Sciatic nerve (tissue), 2 donors: ENCODE data around the gene TGM2. TPM values are rescaled to one million over a fixed set of nuclear protein-coding genes. Genes with fewer than 3 reads are reported as not detected.
"Not testable (repeated sequence)": the region's sequence is repeated elsewhere in the genome, so short reads cannot be mapped to it uniquely, and the experiment has no call there.

Experiments used
- ATAC-seq: fragments of 200-7000 bp; cut with Tn5 transposase; one replicate; pipeline ENCODE4 v1.9.1; 2020; ENCODE audit warnings: mild to moderate bottlenecking, moderate library complexity
- DNase-seq: peaks from one replicate; pipeline ENCODE4 v3.0.0-alpha.2; 2020; ENCODE audit warnings: low spot score
- intact Hi-C: fragments of 100-400 bp; cut with DNase I; formaldehyde crosslinking; loops from one replicate; pipeline ENCODE4 v1.14.2; 2022
- total RNA-seq: library from RNA; stranded (reverse); fragmentation: NEBNext Ultra II Directional; extraction: Animal tissue kit (Norgen Biotek cat#: 25700); gene quantifications from one replicate; pipeline ENCODE4 v1.2.1, GENCODE V29; 2021
- donor health status: DM: no; HTN: no; CAD: no.
- donor health status: DM: no; HTN: no; CAD: no.

The TGM2 gene
- total RNA-seq, 1 donor from 2014 or later: 70.3 TPM

- ATAC-seq (no peak), DNase-seq (no peak)
- intact Hi-C loops: no loop called here
Observed at GRCh38 chr20:38112261-38112929, 52.7 kb downstream of the TGM2 start.

- DNase-seq: no peak
- intact Hi-C loops: no loop called here
- no peak for ATAC-seq
Observed at GRCh38 chr20:38111366-38112232, 53.5 kb downstream of the TGM2 start.

- intact Hi-C loops: no loop called here
- DNase-seq: no peak
- no peak for ATAC-seq
Observed at GRCh38 chr20:38110525-38111178, 54.4 kb downstream of the TGM2 start.

GRCh38 chr20:38109591-38110524, 55.2 kb downstream of the TGM2 start:
- intact Hi-C loops: no loop called here
- ATAC-seq: peak; percentile 90
- peak; percentile 81 for DNase-seq

- DNase-seq (no peak), ATAC-seq (peak; percentile 80)
Observed at GRCh38 chr20:38108986-38109541, 56.0 kb downstream of the TGM2 start.

GRCh38 chr20:38108438-38108985, 56.6 kb downstream of the TGM2 start:
- intact Hi-C loops: no loop called here
- no peak for DNase-seq

More at GRCh38 chr20:38108986-38109541, 56.0 kb downstream of the TGM2 start:
- intact Hi-C loops: no loop called here

GRCh38 chr20:38107916-38108315, 57.2 kb downstream of the TGM2 start:
- intact Hi-C loops, ATAC-seq, DNase-seq: not testable (repeated sequence)

More at GRCh38 chr20:38108438-38108985, 56.6 kb downstream of the TGM2 start:
- peak; percentile 16 for ATAC-seq

- intact Hi-C loops, ATAC-seq, DNase-seq: not testable (repeated sequence)
Observed at GRCh38 chr20:38107386-38107785, 57.7 kb downstream of the TGM2 start.

GRCh38 chr20:38106461-38106860, 58.6 kb downstream of the TGM2 start:
- ATAC-seq: no peak
- DNase-seq: no peak
- intact Hi-C loops: no loop called here

- ATAC-seq: no peak
- intact Hi-C loops: no loop called here
- DNase-seq: no peak
Observed at GRCh38 chr20:38104285-38104684, 60.8 kb downstream of the TGM2 start.

- DNase-seq, ATAC-seq, intact Hi-C loops: not testable (repeated sequence)
Observed at GRCh38 chr20:38102206-38102605, 62.9 kb downstream of the TGM2 start.

GRCh38 chr20:38098952-38099351, 66.1 kb downstream of the TGM2 start:
- ATAC-seq (no peak), DNase-seq (no peak)
- intact Hi-C loops: no loop called here

GRCh38 chr20:38095017-38095686, 69.9 kb downstream of the TGM2 start:
- no peak for DNase-seq
- intact Hi-C loops: no loop called here
- ATAC-seq: peak; percentile 4

- ATAC-seq (peak; percentile 89), DNase-seq (no peak)
- intact Hi-C loops: no loop called here
Observed at GRCh38 chr20:38094373-38094891, 70.6 kb downstream of the TGM2 start.

- intact Hi-C loops: no loop called here
- ATAC-seq: no peak
Observed at GRCh38 chr20:38093641-38094077, 71.4 kb downstream of the TGM2 start.

GRCh38 chr20:38092915-38093314, 72.2 kb downstream of the TGM2 start:
- DNase-seq: no peak
- intact Hi-C loops: no loop called here
- no peak for ATAC-seq

More at GRCh38 chr20:38093641-38094077, 71.4 kb downstream of the TGM2 start:
- DNase-seq: no peak

- intact Hi-C loops: no loop called here
- no peak for DNase-seq
- ATAC-seq: peak; percentile 64
Observed at GRCh38 chr20:38092260-38092857, 72.7 kb downstream of the TGM2 start.
